ENCODE results near the gene CPVL. TPM values are rescaled to one million over a fixed set of nuclear protein-coding genes. Genes with fewer than 3 reads are reported as not detected.

Gene CPVL
- total and polyA plus RNA-seq, 2 donors (not counting 1 experiment from before 2014, with no cell fraction given) = 2.6 TPM; not detected in 1

DNA sequence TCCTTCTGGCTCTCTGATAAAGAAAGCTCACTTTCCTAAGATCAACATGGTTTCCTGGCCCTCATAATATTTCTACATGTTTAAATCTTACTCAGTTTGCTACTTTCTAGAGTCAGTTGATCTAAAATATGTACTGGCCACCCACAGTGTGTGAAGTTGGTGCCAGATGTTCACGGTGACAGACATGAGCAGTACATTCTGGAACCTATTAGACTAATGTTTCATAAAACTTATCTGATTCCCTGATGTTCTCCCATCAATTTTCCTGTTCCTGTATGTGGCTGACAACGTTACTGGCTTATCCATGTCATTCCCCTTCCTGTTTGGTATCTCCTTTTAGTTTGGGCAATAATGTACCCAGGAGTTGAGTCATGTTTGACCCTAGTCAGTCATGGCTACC, 13.7 kb upstream of the CPVL start:
- H2AFZ ChIP-seq (ENCODE audit: insufficient read depth, low read depth, low read length, poor library complexity, severe bottlenecking) = no peak overlapping the region
- peaks cover 35% of the 10 kb centered on the region for H3K27me3 Mint-ChIP-seq
- peaks cover 0 to 10% (median 8%) of the 10 kb centered on the region in 4 experiments for H3K27me3 ChIP-seq (replicated peaks in 1 of 4; ENCODE audit: control extremely low read depth in 1 of 4, control insufficient read depth in 3 of 4, insufficient read depth in 4 of 4, low read length in 3 of 4)
- H3K27ac ChIP-seq (ENCODE audit: low read length in 2 of 2) = no peak overlapping the region
- H3K4me3 ChIP-seq (ENCODE audit: control extremely low read depth in 1 of 5, extremely low read depth in 1 of 5, insufficient read depth in 1 of 5, low read depth in 2 of 5, low read length in 4 of 5) = no peak overlapping the region
- POLR2A ChIA-PET = no interaction called here
- no peaks in the 10 kb centered on the region for H4K20me1 ChIP-seq (ENCODE audit: control insufficient read depth, insufficient read depth, low read length, poor library complexity, severe bottlenecking)
- no peak for ATAC-seq (ENCODE audit: low read depth)
- intact Hi-C loops (cut with micrococcal nuclease) = no loop called here
- H3K9me3 Mint-ChIP-seq (ENCODE audit: insufficient read depth) = no peaks in the 10 kb centered on the region
- CTCF ChIA-PET = no interaction called here
- no peaks in the 10 kb centered on the region for H3K36me3 ChIP-seq (replicated peaks in 1 of 2; ENCODE audit: control extremely low read depth in 1 of 2, control insufficient read depth in 1 of 2, extremely low read depth in 1 of 2, insufficient read depth in 2 of 2, low read length in 1 of 2)
- H3K4me2 ChIP-seq (replicated peaks; ENCODE audit: low read depth, low read length, poor library complexity, severe bottlenecking) = no peak overlapping the region
- H3K4me1 Mint-ChIP-seq = no peaks in the 10 kb centered on the region
- no peak for DNase-seq
- no peaks in the 10 kb centered on the region for H3K9me3 ChIP-seq (ENCODE audit: control extremely low read depth in 1 of 3, control insufficient read depth in 2 of 3, insufficient read depth in 1 of 3, low read length in 2 of 3)
- H3K4me3 Mint-ChIP-seq = no peak overlapping the region
- no CpG with 5 or more reads among the region's 2 CpGs for WGBS (ENCODE audit: insufficient coverage)
- H3K79me2 ChIP-seq (ENCODE audit: control insufficient read depth, insufficient read depth, low read length) = no peaks in the 10 kb centered on the region
- H3K27ac Mint-ChIP-seq = no peak overlapping the region
- TF ChIP-seq, protein P1, sequence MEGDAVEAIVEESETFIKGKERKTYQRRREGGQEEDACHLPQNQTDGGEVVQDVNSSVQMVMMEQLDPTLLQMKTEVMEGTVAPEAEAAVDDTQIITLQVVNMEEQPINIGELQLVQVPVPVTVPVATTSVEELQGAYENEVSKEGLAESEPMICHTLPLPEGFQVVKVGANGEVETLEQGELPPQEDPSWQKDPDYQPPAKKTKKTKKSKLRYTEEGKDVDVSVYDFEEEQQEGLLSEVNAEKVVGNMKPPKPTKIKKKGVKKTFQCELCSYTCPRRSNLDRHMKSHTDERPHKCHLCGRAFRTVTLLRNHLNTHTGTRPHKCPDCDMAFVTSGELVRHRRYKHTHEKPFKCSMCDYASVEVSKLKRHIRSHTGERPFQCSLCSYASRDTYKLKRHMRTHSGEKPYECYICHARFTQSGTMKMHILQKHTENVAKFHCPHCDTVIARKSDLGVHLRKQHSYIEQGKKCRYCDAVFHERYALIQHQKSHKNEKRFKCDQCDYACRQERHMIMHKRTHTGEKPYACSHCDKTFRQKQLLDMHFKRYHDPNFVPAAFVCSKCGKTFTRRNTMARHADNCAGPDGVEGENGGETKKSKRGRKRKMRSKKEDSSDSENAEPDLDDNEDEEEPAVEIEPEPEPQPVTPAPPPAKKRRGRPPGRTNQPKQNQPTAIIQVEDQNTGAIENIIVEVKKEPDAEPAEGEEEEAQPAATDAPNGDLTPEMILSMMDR (IDR thresholded peaks at IDR 0.05) = no peak
- no peak for TF ChIP-seq EZH2 (IDR thresholded peaks at IDR 0.05; ENCODE audit: borderline replicate concordance, insufficient read depth, low read depth, low read length, poor library complexity, severe bottlenecking)
- no peaks in the 10 kb centered on the region for H3K4me1 ChIP-seq (ENCODE audit: control insufficient read depth in 2 of 2, insufficient read depth in 2 of 2, low read length in 2 of 2)
- H3K9ac ChIP-seq (ENCODE audit: low read length) = no peak overlapping the region

DNA sequence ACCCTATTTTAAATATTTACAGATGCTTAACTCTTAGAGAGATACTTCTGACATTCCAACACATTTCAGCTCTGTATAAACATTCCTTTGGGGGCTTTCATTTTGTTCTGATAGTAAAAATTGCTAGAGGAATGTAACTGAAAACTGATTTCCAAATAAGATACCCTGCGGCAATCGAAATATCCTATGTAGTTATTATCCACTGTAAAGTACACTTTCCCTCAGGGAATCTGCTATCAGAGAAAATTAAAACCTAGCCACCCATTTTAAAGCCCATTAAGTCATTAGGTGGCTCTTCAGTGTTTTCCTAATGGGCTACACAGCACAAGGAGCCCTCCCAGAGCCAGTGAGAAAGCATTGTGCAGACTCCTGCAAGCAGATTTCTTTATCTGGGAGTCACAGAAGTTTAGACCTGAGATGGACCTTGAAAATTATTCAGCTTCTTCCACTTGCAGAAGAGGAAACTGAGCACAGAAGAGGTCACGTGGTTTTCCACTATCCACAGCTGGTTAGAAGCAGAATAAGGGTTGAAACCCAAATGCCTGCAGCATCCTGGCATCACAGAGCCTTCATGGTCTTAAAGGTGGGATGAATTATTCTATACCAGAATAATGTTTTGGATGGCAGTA, 12.6 kb upstream of the CPVL start:
- TF ChIP-seq, protein P1 (IDR thresholded peaks at IDR 0.05) = no peak
- no peaks in the 10 kb centered on the region for H3K79me2 ChIP-seq (ENCODE audit: control insufficient read depth, insufficient read depth, low read length)
- Mint-ChIP-seq H3K9me3 (ENCODE audit: insufficient read depth) (no peaks in the 10 kb centered on the region), H3K27ac (no peak overlapping the region), H3K4me1 (no peaks in the 10 kb centered on the region), H3K4me3 (no peak overlapping the region), H3K27me3 (peaks cover 38% of the 10 kb centered on the region)
- H3K27ac ChIP-seq (ENCODE audit: low read length in 2 of 2) = no peak overlapping the region
- no peaks in the 10 kb centered on the region for H3K9me3 ChIP-seq (ENCODE audit: control extremely low read depth in 1 of 3, control insufficient read depth in 2 of 3, insufficient read depth in 1 of 3, low read length in 2 of 3)
- H4K20me1 ChIP-seq (ENCODE audit: control insufficient read depth, insufficient read depth, low read length, poor library complexity, severe bottlenecking) = no peaks in the 10 kb centered on the region
- H2AFZ ChIP-seq (ENCODE audit: insufficient read depth, low read depth, low read length, poor library complexity, severe bottlenecking) = no peak overlapping the region
- H3K4me3 ChIP-seq (ENCODE audit: control extremely low read depth in 1 of 5, extremely low read depth in 1 of 5, insufficient read depth in 1 of 5, low read depth in 2 of 5, low read length in 4 of 5) = no peak overlapping the region
- no peak overlapping the region for H3K9ac ChIP-seq (ENCODE audit: low read length)
- DNase-seq (no peak), ATAC-seq (ENCODE audit: low read depth) (no peak)
- peaks cover 0 to 10% (median 8%) of the 10 kb centered on the region in 4 experiments for H3K27me3 ChIP-seq (replicated peaks in 1 of 4; ENCODE audit: control extremely low read depth in 1 of 4, control insufficient read depth in 3 of 4, insufficient read depth in 4 of 4, low read length in 3 of 4)
- intact Hi-C loops (cut with micrococcal nuclease) = no loop called here
- H3K4me2 ChIP-seq (replicated peaks; ENCODE audit: low read depth, low read length, poor library complexity, severe bottlenecking) = no peak overlapping the region
- POLR2A ChIA-PET = no interaction called here
- WGBS (ENCODE audit: insufficient coverage) = no CpG with 5 or more reads among the region's 3 CpGs
- H3K4me1 ChIP-seq (ENCODE audit: control insufficient read depth in 2 of 2, insufficient read depth in 2 of 2, low read length in 2 of 2) = no peaks in the 10 kb centered on the region
- no peaks in the 10 kb centered on the region for H3K36me3 ChIP-seq (replicated peaks in 1 of 2; ENCODE audit: control extremely low read depth in 1 of 2, control insufficient read depth in 1 of 2, extremely low read depth in 1 of 2, insufficient read depth in 2 of 2, low read length in 1 of 2)
- CTCF ChIA-PET = no interaction called here

Data from B cell (primary cell).